Sigmoid colon (tissue), 7 donors: Measurements from ENCODE around the gene CYTH1. TPM values are rescaled to one million over a fixed set of nuclear protein-coding genes. Genes with fewer than 3 reads are reported as not detected.

ENCODE experiments used
- DNase-seq: peaks from one replicate; pipeline ENCODE4 v3.0.0-alpha.2; 2019
- H3K27ac ChIP-seq, 4 donors: fragments of 200-600 bp; sonication (generic); one replicate each; pipeline ENCODE4 v1.5.1; 2016 to 2019; ENCODE audit warnings: mild to moderate bottlenecking in 1 of 4
- H3K27me3 ChIP-seq, 3 donors: fragments of 200-600 bp; sonication (generic); one replicate each; pipeline ENCODE4 v1.5.1; 2019; ENCODE audit warnings: mild to moderate bottlenecking in 1 of 3
- H3K36me3 ChIP-seq, 4 donors: fragments of 200-600 bp; sonication (generic); one replicate each; pipeline ENCODE4 v1.5.1; 2016 to 2019
- H3K4me1 ChIP-seq, 4 donors: fragments of 200-600 bp; sonication (generic); one replicate each; pipeline ENCODE4 v1.5.1; 2017 to 2019
- H3K4me3 ChIP-seq, 4 donors: fragments of 200-600 bp; sonication (generic); one replicate each; pipeline ENCODE4 v1.5.1; 2017 to 2019; ENCODE audit warnings: mild to moderate bottlenecking in 2 of 4, moderate library complexity in 1 of 4
- H3K9me3 ChIP-seq, 4 donors: fragments of 200-600 bp in 3 of 4; sonication (generic) in 3 of 4; one replicate each; pipeline versions ENCODE4 v1.5.1 to v1.6.1; 2013 to 2019
- CTCF ChIP-seq, 4 experiments: fragments of 450-650 bp in 3 of 4; fragments of 200-600 bp in 1 of 4; IDR thresholded peaks; one replicate each; pipeline ENCODE4 v1.5.1; 2016 to 2019; ENCODE audit warnings: antibody characterized with exemption in 4 of 4, mild to moderate bottlenecking in 3 of 4, moderate library complexity in 2 of 4
- EP300 ChIP-seq, 4 donors: sonication (generic); formaldehyde crosslinking; IDR thresholded peaks; one replicate each; pipeline ENCODE4 v1.6.1; 2017; ENCODE audit warnings: antibody characterized with exemption in 4 of 4
- POLR2A ChIP-seq, 2 donors: fragments of 450-650 bp; IDR thresholded peaks; one replicate each; pipeline ENCODE4 v1.6.1; 2016; ENCODE audit warnings: antibody characterized with exemption in 2 of 2, mild to moderate bottlenecking in 2 of 2, moderate library complexity in 2 of 2
- POLR2AphosphoS5 ChIP-seq, 4 donors: sonication (generic); formaldehyde crosslinking; IDR thresholded peaks; one replicate each; pipeline ENCODE4 v1.6.1; 2017; ENCODE audit warnings: antibody characterized with exemption in 4 of 4
- WGBS, 2 donors: extraction: QIAGEN DNeasy Blood & Tissue Kit; methylation state at CpG; one replicate each; pipeline ENCODE4 v1.1.7; 2013; 5-methylcytosine and 5-hydroxymethylcytosine counted together
- intact Hi-C: fragments of 100-400 bp; cut with DNase I; formaldehyde crosslinking; loops from one replicate; pipeline ENCODE4 v1.15.1; 2023
- polyA plus RNA-seq, 3 donors: library from polyadenylated mRNA; stranded (reverse); fragments of 200-250 nt; gene quantifications; one replicate each; pipeline ENCODE4 v1.2.3, GENCODE V29; 2013
- total RNA-seq, 4 donors: library from RNA; depleted of rRNA; stranded (reverse); fragments of >200 nt; gene quantifications; one replicate each; pipeline ENCODE4 v1.1.0, GENCODE V29; 2016
- donor health status: healthy with polysubstance abuse.
- donor health status: Bipolar disorder and iron deficiency.
- donor health status: healthy.

CYTH1 gene
- total and polyA plus RNA-seq, 7 donors: 26.7 to 83.8 (median 38.5) TPM

- Histone ChIP-seq H3K27me3 (no peaks in the 10 kb centered on the region), H3K36me3 (no peaks in the 10 kb centered on the region), H3K9me3 (no peaks in the 10 kb centered on the region), H3K27ac (no peak overlapping the region), H3K4me1 (peaks cover 0 to 19% (median 11%) of the 10 kb centered on the region in 4 donors), H3K4me3 (no peak overlapping the region)
- no peak for DNase-seq
- intact Hi-C loops: no loop called here
- 93 to 95% methylated on average over 7 of the region's 7 CpGs for WGBS, 2 donors
- TF ChIP-seq POLR2A (IDR thresholded peaks at IDR 0.05) (no peak), POLR2AphosphoS5 (IDR thresholded peaks at IDR 0.05) (no peak), EP300 (IDR thresholded peaks at IDR 0.05) (no peak), CTCF (IDR thresholded peaks at IDR 0.05) (no peak)
These were observed 12.8 kb downstream of the CYTH1 start for GRCh38 chr17:78769196-78769773.

GRCh38 chr17:78767806-78768205 is 14.3 kb downstream of the CYTH1 start:
- intact Hi-C loops: no loop called here
- H3K4me3 ChIP-seq: no peak overlapping the region
- peaks cover 0 to 13% (median 11%) of the 10 kb centered on the region in 4 donors for H3K4me1 ChIP-seq
- no peak for TF ChIP-seq EP300 (IDR thresholded peaks at IDR 0.05)
- no peak for TF ChIP-seq CTCF (IDR thresholded peaks at IDR 0.05)
- TF ChIP-seq POLR2AphosphoS5 (IDR thresholded peaks at IDR 0.05): no peak
- TF ChIP-seq POLR2A (IDR thresholded peaks at IDR 0.05): no peak
- no peaks in the 10 kb centered on the region for H3K9me3 ChIP-seq
- H3K36me3 ChIP-seq: no peaks in the 10 kb centered on the region
- no peak overlapping the region for H3K27ac ChIP-seq
- WGBS, 2 donors: 31 to 55% methylated on average over 4 of the region's 4 CpGs
- no peaks in the 10 kb centered on the region for H3K27me3 ChIP-seq
- DNase-seq: no peak

GRCh38 chr17:78766743-78767294 is 15.3 kb downstream of the CYTH1 start:
- Histone ChIP-seq H3K36me3 (no peaks in the 10 kb centered on the region), H3K27me3 (no peaks in the 10 kb centered on the region), H3K9me3 (no peaks in the 10 kb centered on the region), H3K27ac (no peak overlapping the region), H3K4me3 (no peak overlapping the region), H3K4me1 (peaks cover 0 to 13% (median 11%) of the 10 kb centered on the region in 4 donors)
- no peak for TF ChIP-seq POLR2A (IDR thresholded peaks at IDR 0.05)
- TF ChIP-seq POLR2AphosphoS5 (IDR thresholded peaks at IDR 0.05): no peak
- TF ChIP-seq EP300 (IDR thresholded peaks at IDR 0.05): no peak
- TF ChIP-seq CTCF (IDR thresholded peaks at IDR 0.05): no peak
- DNase-seq: peak; percentile 7
- intact Hi-C loops: no loop called here
- 87 to 94% methylated on average over 5 of the region's 5 CpGs for WGBS, 2 donors

GRCh38 chr17:78766225-78766624 is 15.8 kb downstream of the CYTH1 start:
- DNase-seq: no peak
- H3K4me3 ChIP-seq: no peak overlapping the region
- no peaks in the 10 kb centered on the region for H3K27me3 ChIP-seq
- peaks cover 0 to 13% (median 11%) of the 10 kb centered on the region in 4 donors for H3K4me1 ChIP-seq
- no peaks in the 10 kb centered on the region for H3K9me3 ChIP-seq
- WGBS, 2 donors: 69 to 73% methylated on average over 2 of the region's 2 CpGs
- intact Hi-C loops: no loop called here
- no peak overlapping the region for H3K27ac ChIP-seq
- H3K36me3 ChIP-seq: no peaks in the 10 kb centered on the region
- no peak for TF ChIP-seq POLR2A (IDR thresholded peaks at IDR 0.05)
- no peak for TF ChIP-seq CTCF (IDR thresholded peaks at IDR 0.05)
- no peak for TF ChIP-seq EP300 (IDR thresholded peaks at IDR 0.05)
- no peak for TF ChIP-seq POLR2AphosphoS5 (IDR thresholded peaks at IDR 0.05)
